HG02970 (cell line): ENCODE measurements around the gene SSUH2.

Experiments
- ATAC-seq: cut with Tn5 transposase; IDR thresholded peaks from one replicate; pipeline ENCODE4 v1.9.1; 2021; ENCODE audit warnings: mild to moderate bottlenecking, moderate library complexity, moderate number of reproducible peaks; ENCODE audit not compliant: unreplicated experiment, low FRiP score

Gene SSUH2

DNA sequence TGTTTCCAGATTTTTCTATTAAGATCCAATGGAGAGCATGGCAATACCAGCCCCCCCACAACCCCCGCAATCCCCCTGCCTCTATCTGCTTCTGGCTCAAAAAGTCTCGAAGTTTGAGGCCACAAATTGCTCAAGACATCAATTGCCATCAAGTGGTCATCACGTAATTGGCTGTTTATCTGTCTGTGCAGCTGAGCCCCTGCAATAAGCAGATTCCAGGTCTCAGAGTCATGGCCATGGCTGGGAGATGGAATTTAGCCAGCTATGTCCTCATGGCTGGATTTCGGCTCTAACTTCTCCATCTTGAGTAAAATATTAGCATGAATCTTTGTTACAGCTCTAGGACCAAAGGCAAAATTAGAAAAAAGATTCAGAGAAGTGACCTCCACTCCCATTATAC lies 22.7 kb downstream of the SSUH2 start:
- ATAC-seq: no peak

DNA sequence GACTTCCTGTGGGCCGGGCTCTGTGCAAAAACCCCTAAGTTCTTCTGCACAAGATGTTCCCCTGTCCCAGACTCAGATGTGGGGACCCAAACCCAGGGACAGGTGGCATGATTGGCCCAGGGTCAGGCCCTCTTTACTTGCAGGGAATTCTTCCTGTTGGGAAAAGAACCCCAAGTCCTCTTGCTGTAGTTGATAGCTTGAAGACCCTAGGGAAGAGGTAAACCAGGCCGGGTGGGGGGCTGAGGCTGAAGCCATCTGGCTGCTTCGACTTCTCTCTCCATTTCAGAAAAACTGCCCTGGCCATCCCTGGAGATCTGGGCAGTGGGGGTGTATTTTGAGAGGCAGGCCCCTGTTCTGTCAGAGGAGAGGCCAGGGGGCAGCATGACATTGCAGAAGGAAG lies 23.5 kb downstream of the SSUH2 start:
- ATAC-seq: no peak

DNA sequence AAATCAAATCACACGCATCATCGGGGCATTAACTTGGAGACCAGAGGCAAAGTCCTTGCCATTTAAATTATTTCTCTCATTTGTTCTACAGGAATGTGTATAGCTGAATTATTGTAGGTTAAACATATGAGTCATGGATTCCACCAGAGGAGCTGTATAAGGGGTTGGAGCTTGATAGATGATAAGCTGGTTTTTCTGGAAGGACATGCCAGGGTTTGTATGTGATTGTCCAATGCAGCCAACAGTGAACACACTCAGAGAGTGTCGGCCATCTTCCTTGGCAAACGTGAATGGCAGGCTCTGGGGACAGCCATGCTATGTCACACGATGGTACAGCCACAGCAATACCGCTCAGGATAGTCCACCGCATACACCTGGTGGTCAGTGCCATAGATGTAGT lies 25.1 kb downstream of the SSUH2 start:
- no peak for ATAC-seq

DNA sequence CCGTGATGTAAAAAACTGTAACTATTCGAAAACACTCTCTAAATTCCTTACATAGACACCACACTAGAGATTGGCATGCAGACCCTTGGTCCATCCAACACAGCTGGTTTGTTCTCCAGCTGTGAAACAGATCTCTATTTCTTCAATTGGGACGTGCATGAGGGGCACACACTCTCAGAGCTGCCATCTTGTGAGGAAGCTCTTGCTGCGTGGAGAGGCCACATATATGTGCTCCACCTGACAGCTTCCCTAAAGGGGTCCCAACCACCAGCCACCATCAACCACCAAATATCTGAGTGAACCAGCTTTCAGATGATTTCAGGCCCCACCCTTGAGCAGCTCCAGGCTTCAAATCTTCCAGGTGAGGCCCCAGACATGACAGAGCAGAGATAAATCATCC lies 25.6 kb downstream of the SSUH2 start:
- no peak for ATAC-seq

DNA sequence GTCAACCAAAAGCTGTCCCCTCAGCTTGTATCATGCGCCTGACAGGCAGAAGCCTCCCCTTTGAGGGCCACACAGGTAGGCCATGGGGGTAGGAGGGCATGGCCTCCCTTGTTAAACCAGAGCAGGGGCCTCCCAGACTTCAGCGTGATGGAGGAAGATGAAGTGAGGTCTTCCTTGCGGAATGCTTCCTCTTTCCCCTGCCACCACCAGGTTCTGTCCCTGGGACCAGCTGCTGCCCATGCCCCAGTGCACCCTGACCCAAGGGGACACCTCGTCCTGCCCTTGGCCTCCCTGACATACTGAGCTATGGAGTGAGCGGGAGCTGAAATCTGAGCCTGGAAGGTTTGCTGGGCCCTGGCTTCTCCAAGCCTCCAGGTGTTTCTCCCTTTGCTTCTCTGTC lies 26.7 kb downstream of the SSUH2 start:
- ATAC-seq: no peak

DNA sequence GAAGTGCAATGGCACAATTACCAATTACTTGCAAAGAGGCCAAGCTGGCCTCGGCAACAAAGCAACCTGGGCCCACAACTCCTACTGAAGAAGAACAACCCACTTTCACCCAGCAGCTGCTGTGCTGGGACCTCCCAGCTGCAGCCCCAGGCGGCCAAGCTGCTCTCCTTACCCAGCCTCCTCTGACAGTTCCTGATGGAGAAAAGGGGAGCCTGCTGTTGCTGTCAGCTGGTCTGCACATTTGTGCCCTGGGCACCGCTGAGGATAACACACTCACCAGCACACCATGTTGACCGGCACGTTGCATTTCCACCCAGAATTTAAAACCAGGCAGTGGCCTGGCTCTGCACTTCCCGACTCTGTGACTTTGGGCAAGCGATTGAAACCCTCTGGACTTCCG lies 33.6 kb downstream of the SSUH2 start:
- ATAC-seq: no peak

DNA sequence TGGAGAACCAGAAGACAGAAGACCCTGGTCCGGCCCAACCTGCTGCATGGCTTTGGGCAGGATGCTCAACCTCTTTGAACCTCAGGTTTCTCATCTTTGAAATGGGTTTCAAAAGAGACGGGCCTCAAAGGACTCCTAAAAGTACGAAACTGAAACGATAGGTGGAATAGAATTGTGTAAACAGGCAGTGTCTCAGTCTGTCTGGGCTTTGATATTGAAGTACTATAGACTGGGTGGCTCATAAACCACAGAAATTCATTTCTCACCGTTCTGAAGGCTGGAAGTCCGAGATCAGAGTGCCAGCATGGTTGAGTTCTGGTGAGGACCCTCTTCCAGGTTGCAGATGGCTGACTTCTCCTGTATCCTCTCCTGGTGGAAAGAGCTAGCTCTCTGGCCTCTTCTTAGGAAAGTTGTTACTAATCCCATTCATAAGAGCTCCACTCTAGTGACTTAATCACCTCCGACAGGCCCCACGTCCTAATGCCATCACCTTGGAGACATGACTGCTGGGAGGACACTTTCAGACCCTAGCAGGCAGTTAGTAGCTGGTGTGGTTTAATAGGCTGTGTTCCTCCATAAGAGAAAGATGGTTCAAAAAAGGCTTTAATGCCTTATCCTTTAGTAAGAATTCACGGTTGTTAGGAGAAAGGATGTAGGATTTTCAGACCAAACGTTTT lies 35.7 kb downstream of the SSUH2 start:
- ATAC-seq: no peak

DNA sequence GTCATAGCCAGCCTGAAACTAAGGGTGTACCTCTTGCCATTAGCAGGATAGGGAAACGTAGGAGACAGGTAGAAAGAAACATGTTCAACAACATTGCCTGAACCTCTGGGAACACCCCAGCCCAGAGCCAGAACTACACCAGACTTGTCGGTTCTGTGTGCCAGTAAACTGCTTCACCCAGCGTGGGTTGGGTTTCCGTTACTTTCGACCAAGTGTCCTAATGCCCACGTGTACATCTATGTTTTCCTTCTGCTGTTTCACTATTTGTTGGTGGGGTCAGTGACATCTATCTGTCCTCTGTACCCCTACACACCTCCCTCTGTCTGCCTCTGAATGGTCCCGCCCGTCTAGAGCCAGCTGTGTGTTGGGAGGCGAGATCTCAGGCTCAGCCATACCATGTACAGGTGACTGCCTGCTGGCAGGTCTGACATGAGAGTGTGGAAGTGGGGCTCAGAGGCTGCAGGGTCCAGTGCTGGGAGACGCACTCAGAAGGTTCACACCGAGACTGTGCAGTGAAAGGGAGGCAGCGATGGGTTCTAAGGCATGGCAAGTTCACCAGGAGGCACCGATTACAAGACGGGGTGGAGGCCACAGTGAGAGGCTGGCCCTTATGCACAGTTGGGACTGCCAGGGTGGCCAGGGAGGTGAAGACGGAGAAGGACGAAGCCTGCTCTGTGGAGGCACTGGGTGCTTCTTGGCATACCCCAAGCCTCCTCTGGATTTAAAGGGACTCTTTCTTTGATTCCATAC lies 36.4 kb downstream of the SSUH2 start:
- ATAC-seq: no peak

DNA sequence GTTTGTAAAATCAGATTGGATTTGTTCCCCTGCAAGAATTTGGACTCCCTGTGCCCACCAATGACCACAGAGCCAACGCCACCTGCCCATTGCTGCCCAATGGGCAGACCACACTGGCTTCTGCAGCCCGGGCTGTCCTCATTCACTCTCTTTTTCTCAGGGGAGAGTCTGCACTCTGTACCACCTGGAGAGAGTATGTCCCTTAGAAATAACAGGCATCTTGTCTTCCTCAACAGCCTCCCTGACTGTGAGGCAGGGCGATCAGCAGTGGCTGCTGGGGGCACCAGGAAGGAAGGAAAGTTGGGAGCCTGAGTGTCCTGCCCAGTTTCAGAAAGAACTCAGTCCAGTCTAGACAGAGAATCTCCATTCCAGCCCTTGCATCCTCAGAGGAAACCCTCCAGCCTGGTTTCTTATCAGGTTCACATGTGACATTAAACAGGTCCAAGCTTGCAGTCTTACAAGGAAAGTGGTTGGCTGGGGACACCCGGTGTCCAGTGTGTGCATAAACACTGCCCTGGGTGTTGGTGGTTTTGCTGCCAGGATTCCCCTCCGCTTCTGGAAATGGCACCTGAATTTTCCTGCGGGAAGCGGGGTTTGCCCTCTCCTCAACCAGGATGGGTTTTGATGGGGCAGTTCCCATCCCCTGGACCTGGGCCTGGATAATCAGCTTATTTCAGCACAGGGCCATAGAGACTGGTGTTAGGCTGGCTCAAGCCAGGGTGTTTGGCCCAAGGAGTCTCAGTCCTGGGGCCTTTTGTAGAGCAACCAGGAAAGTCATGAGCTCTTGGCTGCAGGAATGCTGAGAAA lies 37.2 kb downstream of the SSUH2 start:
- ATAC-seq: no peak

DNA sequence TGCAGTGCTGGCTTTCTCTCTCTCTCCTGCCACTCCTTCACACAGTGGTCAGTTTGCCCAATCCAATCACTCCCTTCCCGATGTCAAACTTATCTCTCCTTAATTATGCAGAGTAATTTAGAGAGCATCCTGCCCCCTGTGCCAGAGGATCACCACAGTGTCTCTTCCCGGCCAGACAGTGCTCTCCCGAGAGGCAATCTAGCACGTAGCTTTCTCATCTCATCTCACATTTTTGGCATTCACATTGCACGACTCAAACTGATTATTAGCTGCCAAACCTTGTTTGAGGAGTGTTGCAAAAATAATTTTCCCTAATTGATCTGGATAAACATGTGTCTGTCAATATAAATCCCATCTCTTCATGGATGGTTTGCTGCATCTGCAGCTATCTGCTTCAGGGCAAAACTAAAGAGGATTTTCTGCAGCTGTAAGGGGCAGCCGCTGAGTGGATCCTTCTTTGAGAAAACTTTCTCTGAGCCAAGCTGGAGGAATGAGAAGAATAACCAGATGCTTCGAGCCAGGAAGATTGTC lies 37.8 kb downstream of the SSUH2 start:
- ATAC-seq: no peak

DNA sequence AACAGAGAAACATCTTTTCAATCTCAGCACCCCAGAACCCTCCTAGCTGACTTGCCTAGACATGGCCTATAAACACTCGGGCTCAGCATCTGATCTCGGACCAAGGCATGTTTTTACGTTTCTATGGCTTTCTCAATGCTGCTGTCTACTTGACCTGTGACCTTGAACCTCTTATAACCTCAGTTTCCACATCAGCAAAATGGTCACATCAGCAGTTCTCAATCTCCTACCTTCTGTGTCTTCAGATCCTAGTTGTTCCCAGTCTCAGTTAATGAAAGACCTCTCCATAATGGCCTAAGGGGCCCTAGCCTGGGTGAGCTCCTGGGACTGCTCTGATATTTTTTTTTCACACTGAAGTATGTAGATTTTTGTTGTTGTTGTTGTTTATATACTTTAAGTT lies 39.6 kb downstream of the SSUH2 start:
- no peak for ATAC-seq

DNA sequence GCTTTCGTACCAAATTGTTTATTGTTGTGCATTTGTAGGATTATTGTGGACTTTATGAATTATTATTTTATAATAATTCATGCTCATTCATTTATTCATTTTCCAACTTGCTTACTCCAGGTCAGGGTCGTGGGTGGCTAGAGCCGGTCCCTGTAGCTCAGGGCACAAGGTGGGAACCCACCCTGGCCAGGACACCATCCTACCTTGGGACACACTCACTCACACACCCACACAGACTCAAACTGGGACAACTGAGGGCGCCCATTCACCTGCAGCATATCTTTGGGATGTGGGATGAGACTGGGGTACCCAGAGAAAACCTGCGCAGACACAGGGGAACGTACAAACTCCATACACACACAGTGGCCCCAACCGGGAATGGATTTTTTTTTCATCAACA lies 40.6 kb downstream of the SSUH2 start:
- no peak for ATAC-seq

DNA sequence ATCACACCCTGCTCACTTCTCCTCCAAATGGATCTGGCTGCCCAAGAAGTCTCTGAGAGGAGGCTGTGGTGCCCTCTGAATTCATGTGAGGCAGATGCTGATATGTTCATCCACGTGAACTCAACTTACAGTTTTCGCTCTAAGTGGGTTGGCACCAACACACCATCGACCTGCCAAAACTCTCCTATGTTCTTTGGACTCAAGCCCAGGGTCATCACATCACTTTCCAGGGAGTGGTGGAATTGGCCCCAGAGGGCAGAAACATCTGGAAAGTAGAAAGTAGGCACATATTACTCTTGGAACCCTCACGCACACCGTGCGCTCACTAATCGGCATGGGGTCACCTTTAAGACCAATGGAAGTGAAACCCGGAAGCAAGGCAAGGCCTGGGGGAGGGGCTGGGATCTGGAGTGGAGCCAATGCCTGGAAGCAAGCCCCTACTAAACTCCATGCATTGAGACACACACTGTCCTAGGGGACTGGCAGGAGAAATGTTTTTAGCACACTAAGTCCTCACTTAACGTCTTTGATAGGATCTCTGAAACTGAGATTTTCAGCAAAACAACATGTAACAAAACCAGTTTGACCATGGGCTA lies 41.4 kb downstream of the SSUH2 start:
- ATAC-seq: no peak

DNA sequence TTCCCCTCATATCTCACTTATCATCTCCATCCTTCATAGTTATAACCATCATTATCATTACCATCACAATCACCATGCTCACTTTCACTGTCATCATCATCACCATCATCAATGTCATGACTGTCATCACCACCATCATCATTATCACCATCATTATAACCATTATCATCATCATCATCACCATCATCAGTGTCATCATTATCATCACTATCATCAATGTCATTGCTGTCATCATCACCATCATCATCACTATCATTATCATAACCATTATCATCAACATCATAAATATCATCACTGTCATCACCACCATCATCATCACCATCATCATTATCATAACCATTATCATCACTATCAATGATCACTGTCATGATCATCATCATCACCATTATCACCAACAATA lies 44.1 kb downstream of the SSUH2 start:
- ATAC-seq: no peak

DNA sequence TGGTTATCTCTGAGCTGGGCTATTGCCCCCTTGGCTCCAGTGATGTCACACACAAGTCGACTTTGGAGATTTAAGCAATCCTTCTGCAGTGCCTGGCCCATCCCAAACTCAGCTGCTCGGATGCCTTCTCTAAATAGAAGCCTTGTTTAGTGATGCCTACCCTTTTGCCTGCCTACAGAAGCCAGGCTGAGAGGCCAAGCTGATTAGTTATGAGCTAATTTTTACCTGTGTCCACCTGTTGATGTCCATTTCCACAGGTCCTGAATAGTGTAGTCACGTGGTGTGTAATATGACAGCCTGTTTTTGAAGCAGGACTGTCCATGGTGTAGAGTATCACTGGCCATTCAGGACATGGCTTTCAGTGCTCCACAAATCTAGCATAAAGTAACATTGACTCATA lies 45.5 kb downstream of the SSUH2 start:
- ATAC-seq: no peak

DNA sequence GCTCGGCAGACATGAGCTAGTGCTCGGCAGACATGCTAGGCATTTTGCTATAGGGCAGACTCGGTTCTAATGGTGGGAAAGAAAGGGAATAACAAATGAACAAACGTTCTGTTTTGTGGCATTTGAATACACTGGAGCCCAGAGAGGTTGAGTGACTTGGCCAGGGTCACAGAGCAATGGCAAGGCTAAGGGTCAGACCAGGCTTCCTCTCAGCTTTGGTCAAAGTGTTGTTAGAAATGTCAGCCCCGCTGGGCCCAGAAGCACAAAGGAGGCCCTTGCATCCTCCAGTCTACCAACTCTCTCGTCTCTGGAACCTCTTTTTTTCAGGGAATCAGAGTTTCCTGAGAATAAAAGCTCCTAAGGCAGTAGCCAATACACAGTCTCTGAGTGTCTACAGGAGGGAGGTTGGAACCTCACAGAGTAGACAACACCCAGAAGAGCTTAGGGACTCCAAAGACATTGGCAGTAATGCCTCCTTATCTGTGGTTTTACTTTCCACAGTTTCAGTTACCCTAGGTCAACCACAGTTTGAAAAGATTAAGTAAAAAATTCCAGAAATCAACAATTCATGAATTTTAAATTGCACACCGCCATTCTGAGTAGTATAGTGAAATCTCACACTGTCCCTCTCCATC lies 47.3 kb downstream of the SSUH2 start:
- ATAC-seq: no peak

DNA sequence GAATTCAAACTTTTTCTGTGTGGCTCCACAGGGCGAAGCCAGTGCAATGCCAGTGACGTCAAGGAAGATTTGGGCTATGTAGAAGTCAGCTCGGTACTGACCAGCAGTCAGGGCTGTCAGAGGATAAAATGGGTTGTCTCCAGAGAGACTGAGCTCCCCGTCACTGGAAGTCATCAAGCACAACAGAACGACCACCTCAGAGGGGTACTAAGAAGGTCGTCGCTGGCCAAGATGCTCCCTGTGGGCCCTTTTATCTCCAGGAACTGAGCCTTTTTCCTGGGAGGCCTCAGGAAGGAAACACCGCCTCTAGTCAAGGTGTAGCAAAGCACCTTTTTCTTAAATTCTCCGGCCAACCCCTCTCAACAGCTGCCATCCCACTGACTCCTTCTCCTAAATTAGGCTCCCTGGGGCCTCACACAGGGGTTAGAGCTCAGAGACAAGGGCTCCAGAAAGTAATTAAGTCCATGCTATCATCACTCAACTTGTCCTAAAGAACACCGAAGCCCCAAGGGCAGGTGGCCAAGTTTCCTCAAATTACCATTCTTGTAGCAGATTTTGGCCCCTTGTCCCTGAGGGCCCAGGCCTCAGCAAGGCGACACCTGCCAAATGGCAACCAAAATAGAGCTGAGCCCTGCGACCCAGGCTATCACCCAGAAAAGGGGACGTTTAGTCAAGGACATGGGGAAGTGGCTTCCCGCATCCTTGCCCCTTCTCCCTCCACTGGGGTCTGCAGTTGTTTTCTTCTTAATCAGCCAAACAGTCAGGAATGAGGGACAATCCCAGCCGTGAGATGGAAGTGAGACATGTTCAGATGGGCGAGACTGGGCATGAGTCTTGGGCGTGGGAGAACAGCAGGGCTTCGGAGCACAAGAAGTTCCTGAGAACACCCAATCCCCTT lies 48.0 kb downstream of the SSUH2 start:
- no peak for ATAC-seq

DNA sequence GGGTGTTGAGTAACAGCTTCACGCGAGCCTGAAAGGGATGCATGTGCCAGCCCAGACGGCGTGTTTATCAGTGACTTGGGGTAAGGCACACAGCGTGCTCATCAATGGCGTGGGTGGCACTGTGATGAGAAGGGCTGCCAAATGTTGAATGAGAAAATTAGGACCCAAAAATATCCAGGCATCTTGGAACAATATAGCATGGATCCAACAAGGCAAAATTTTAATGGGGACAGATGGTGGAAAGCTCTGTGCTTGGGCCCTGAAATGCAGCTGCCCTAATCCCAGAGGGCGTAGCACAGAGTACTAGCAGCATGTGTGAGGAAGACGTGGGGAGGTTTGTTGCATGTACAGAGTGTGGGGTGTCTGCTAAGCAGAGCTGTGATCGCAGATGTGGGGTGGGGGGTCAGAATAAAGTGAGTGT lies 48.9 kb downstream of the SSUH2 start:
- no peak for ATAC-seq

DNA sequence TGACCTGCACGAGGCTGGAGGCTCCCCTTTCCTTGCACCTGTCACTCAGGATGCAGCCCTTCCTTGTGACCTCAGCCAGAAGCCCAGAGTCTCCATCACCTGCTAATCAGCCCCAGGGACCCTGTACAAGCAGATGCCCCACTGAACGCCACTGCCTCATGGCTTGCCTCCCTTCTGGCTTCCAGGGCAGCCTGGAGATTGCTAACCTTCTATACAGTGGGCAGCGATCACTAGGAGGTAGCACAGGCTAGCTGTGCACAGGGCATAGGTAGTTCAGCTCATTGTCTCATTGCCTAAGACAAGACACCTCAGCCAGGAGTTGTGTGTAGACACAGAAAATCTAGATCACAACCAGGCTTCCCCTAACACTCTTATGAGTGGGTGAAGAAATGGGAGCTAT lies 49.3 kb downstream of the SSUH2 start:
- ATAC-seq: no peak
